ENCODE data around the gene RSAD2. TPM values are rescaled to one million over a fixed set of nuclear protein-coding genes. Genes with fewer than 3 reads are reported as not detected.

RSAD2 gene
- total and polyA plus RNA-seq, 9 of the 15 experiments (the other 6 are each of a cell fraction or from before 2014, with no cell fraction given) = 0.15 to 1.4 (median 0.28) TPM

DNA sequence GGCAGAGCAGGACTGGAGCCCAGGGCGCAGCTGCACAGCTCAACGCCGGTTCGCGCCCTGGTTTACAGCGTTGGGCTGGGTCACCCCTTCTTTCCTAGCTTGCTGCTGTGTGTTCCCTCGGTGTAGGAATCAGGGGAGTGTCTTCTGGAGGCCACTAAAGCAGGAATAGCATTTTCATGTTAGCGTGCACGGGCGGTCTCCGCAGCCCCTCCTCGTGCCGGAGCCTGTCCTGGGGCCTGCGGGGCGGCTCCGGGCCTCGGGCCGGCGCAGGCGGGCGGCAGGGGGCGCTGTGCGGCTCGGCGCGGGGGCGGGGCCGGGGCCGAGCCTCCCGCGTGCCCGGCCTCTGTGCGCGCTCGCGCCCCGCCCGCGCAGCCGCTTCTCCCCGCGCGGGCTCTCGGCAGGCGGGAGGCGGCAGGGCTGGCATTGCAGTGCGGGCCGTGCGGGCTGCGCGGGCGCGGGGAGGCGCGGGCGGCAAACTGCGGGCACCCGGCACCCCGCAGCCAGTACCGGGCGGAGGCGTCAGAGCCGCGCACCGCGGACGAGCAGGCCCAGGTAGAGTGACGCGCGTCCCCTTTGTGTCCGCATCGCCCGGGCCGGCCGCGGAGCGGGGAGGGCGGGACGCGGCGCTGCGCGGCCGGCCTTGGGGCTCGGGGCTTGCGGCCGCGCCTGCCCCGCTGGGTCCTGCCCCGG is 39.6 kb downstream of the RSAD2 start, which contains the start of gene RNF144A (continued):
- TF ChIP-seq, protein P1, sequence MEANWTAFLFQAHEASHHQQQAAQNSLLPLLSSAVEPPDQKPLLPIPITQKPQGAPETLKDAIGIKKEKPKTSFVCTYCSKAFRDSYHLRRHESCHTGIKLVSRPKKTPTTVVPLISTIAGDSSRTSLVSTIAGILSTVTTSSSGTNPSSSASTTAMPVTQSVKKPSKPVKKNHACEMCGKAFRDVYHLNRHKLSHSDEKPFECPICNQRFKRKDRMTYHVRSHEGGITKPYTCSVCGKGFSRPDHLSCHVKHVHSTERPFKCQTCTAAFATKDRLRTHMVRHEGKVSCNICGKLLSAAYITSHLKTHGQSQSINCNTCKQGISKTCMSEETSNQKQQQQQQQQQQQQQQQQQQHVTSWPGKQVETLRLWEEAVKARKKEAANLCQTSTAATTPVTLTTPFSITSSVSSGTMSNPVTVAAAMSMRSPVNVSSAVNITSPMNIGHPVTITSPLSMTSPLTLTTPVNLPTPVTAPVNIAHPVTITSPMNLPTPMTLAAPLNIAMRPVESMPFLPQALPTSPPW (CRISPR knock-in tag; IDR thresholded peaks at IDR 0.05) = peak; percentile 79
- TF ChIP-seq GTF2A2 (tag; IDR thresholded peaks at IDR 0.05) (no peak), ZNF217 (CRISPR knock-in tag; IDR thresholded peaks at IDR 0.05) (no peak), SMARCB1 (IDR thresholded peaks at IDR 0.05; ENCODE audit: insufficient read length, low read depth) (no peak), ZFX (CRISPR knock-in tag; IDR thresholded peaks at IDR 0.05) (peak; percentile 77), NR2C1 (IDR thresholded peaks at IDR 0.05) (no peak), NR2C1 (tag; IDR thresholded peaks at IDR 0.05) (no peak), ZNF121 (CRISPR knock-in tag; conservative IDR thresholded peaks at IDR 0.05) (0 out of 2 replicates have a peak, but pooled peaks have one; percentile 14), HMG20B (CRISPR knock-in tag; IDR thresholded peaks at IDR 0.05) (no peak), SAFB (IDR thresholded peaks at IDR 0.05; ENCODE audit: borderline replicate concordance, low read depth, low read length) (no peak), RBM25 (IDR thresholded peaks at IDR 0.05; ENCODE audit: low read depth, low read length, severe bottlenecking) (no peak), KLF10 (CRISPR knock-in tag; IDR thresholded peaks at IDR 0.05) (no peak), ARHGAP35 (IDR thresholded peaks at IDR 0.05; ENCODE audit: partially characterized antibody) (no peak), POLR2AphosphoS5 (IDR thresholded peaks at IDR 0.05; ENCODE audit: control insufficient read depth, insufficient read depth, low read depth, low read length) (0 out of 2 replicates have a peak, but pooled peaks have one; percentile 44), CBFA2T2 (conservative IDR thresholded peaks at IDR 0.05) (no peak), CAMTA2 (CRISPR knock-in tag; conservative IDR thresholded peaks at IDR 0.05) (no peak), HCFC1 (IDR thresholded peaks at IDR 0.05; ENCODE audit: low read depth, low read length) (no peak), ZNF3 (CRISPR knock-in tag; IDR thresholded peaks at IDR 0.05) (no peak)
- TF ChIP-seq, protein P2, sequence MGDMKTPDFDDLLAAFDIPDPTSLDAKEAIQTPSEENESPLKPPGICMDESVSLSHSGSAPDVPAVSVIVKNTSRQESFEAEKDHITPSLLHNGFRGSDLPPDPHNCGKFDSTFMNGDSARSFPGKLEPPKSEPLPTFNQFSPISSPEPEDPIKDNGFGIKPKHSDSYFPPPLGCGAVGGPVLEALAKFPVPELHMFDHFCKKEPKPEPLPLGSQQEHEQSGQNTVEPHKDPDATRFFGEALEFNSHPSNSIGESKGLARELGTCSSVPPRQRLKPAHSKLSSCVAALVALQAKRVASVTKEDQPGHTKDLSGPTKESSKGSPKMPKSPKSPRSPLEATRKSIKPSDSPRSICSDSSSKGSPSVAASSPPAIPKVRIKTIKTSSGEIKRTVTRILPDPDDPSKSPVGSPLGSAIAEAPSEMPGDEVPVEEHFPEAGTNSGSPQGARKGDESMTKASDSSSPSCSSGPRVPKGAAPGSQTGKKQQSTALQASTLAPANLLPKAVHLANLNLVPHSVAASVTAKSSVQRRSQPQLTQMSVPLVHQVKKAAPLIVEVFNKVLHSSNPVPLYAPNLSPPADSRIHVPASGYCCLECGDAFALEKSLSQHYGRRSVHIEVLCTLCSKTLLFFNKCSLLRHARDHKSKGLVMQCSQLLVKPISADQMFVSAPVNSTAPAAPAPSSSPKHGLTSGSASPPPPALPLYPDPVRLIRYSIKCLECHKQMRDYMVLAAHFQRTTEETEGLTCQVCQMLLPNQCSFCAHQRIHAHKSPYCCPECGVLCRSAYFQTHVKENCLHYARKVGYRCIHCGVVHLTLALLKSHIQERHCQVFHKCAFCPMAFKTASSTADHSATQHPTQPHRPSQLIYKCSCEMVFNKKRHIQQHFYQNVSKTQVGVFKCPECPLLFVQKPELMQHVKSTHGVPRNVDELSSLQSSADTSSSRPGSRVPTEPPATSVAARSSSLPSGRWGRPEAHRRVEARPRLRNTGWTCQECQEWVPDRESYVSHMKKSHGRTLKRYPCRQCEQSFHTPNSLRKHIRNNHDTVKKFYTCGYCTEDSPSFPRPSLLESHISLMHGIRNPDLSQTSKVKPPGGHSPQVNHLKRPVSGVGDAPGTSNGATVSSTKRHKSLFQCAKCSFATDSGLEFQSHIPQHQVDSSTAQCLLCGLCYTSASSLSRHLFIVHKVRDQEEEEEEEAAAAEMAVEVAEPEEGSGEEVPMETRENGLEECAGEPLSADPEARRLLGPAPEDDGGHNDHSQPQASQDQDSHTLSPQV (IDR thresholded peaks at IDR 0.05) = 0 out of 2 replicates have a peak, but pooled peaks have one; percentile 30
